ENCODE measurements around the gene RRAS.

The RRAS gene

DNA sequence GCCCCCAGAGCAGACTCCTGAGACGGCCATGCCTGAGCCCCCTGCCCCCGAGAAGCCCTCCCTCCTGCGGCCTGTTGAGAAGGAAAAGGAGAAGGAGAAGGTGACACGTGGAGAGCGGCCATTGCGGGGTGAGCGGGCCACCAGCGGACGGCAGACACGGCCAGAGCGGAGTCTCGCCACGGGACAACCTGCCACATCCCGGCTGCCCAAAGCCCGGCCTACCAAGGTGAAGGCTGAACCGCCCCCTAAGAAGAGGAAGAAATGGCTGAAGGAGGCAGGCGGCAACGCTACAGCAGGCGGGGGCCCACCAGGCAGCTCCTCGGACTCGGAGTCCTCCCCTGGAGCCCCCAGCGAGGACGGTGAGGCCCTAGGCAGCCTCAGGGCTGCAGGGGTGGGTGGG, 24.1 kb downstream of the RRAS start:
- Histone ChIP-seq H3K4me3 (ENCODE audit: low read length) (no peak overlapping the region), H3K36me3 (ENCODE audit: insufficient read depth, low read depth, low read length) (peaks cover 90% of the 10 kb centered on the region), H3K9ac (ENCODE audit: low read depth, low read length) (no peak overlapping the region), H3K9me3 (ENCODE audit: insufficient read depth, low read depth, low read length) (no peaks in the 10 kb centered on the region), H3K4me1 (ENCODE audit: insufficient read depth, low read length) (no peaks in the 10 kb centered on the region), H3K27ac (ENCODE audit: low read length) (no peak overlapping the region), H3K27me3 (ENCODE audit: insufficient read depth, low read length) (no peaks in the 10 kb centered on the region)

DNA sequence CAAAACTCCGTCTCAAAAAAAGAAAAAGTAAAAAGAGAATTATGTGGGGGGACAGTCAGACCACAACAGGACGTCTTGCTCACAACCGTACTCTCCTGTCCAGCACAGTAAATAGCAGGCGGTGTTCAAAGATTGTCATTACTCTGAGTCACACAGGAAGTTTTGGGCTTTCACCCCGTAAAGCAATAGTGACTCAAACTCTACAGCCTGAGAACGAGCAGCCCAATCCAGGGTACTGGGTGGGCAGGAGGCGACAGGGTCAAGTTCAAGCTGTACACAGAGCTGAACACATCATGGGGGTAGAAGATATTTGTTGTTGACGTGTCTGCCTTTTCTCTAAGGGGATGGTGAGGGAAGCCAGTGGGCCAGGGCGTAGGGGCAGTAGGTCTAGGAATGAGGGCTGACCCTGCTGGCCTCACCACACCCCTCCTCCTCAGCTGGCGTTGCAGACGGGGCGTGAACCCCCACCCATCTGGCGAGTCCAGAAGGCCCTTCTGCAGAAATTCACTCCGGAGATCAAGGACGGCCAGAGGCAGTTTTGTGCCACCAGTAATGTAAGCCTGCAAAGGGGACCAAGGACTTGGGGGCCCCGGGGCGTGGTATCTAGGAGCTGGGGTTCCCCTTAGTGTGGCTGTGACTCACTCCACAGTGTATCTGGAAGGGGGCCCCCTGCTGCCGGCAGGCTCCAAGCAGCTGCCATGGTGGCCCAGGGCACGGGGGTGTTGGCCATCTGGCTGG, 25.7 kb downstream of the RRAS start:
- H3K9ac ChIP-seq (ENCODE audit: low read depth, low read length), result no peak overlapping the region
- no peak overlapping the region for H3K27ac ChIP-seq (ENCODE audit: low read length)
- H3K4me3 ChIP-seq (ENCODE audit: low read length), result no peak overlapping the region
- H3K27me3 ChIP-seq (ENCODE audit: insufficient read depth, low read length), result no peaks in the 10 kb centered on the region
- H3K4me1 ChIP-seq (ENCODE audit: insufficient read depth, low read length), result no peaks in the 10 kb centered on the region
- no peaks in the 10 kb centered on the region for H3K9me3 ChIP-seq (ENCODE audit: insufficient read depth, low read depth, low read length)
- H3K36me3 ChIP-seq (ENCODE audit: insufficient read depth, low read depth, low read length), result peaks cover 87% of the 10 kb centered on the region

DNA sequence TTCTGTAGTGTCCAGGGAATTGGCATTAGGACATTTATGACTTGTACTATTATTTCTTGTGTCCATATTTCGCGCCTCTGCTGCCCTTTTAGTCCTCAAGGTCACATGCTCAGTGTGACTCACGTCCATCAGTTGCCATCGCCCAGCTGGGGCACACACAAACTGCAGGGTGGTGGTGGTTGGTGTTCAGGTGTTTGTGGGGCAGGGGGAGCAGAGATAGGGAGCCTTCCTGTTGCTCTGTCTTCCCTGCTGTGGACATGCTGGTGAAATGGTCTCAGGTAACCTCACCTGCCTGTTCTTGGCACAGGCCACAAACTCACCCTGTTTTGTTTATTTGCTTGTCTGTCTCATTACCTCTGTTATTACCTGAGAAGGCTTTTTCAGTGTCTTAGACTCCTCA, 26.6 kb downstream of the RRAS start:
- Histone ChIP-seq H3K36me3 (ENCODE audit: insufficient read depth, low read depth, low read length) (peaks cover 88% of the 10 kb centered on the region), H3K9ac (ENCODE audit: low read depth, low read length) (no peak overlapping the region), H3K4me1 (ENCODE audit: insufficient read depth, low read length) (no peaks in the 10 kb centered on the region), H3K4me3 (ENCODE audit: low read length) (no peak overlapping the region), H3K27me3 (ENCODE audit: insufficient read depth, low read length) (no peaks in the 10 kb centered on the region), H3K9me3 (ENCODE audit: insufficient read depth, low read depth, low read length) (no peaks in the 10 kb centered on the region), H3K27ac (ENCODE audit: low read length) (no peak overlapping the region)

DNA sequence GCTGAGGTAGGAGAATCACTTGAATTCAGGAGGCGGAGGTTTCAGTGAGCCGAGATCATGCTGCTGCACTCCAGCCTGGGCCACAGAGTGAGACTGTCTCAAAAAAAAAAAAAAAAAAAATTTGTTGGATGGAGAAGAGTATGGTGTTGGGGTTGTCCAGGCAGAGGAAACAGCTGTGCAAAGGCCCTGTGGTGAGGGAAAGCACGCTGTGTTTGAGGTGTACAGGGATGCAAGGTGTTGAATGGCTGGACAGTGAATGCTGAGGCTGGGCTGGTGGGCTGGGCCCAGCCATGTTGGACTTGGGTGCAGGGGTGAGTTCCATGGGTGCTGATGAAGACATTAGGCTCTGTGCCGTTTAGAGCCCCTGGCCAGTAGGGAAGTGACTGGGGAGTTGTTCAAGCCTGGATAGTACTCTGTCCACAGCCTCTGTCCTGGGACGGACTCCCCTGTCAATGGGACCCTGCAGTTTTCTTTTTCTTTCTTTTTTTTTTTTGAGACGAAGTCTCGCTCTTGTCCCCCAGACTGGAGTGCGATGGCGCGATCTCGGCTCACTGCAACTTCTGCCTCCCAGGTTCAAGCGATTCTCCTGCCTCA, 30.3 kb downstream of the RRAS start:
- no peaks in the 10 kb centered on the region for H3K4me1 ChIP-seq (ENCODE audit: insufficient read depth, low read length)
- no peak overlapping the region for H3K4me3 ChIP-seq (ENCODE audit: low read length)
- H3K9ac ChIP-seq (ENCODE audit: low read depth, low read length), result no peak overlapping the region
- no peak overlapping the region for H3K27ac ChIP-seq (ENCODE audit: low read length)
- peaks cover 85% of the 10 kb centered on the region for H3K36me3 ChIP-seq (ENCODE audit: insufficient read depth, low read depth, low read length)
- H3K27me3 ChIP-seq (ENCODE audit: insufficient read depth, low read length), result no peaks in the 10 kb centered on the region
- H3K9me3 ChIP-seq (ENCODE audit: insufficient read depth, low read depth, low read length), result no peaks in the 10 kb centered on the region

DNA sequence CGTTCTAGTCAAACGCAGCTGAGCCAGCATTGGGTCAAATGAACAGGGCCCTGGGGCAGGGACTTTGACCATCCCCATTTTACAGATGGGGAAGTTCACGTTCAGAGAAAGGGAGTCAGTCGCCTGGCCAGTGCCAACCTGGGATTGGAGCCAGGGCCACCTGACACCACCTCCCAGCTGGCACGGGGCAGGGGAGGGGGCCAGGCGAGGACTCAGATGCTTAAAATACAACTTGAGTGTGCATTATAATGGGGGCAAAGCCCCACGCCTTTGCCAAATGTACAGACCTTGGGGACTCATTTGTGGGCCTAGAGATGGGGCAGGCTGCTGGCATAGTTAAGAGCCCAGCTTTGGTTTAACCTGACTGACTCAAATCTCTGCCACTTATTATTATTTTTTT, 34.3 kb downstream of the RRAS start:
- H3K4me3 ChIP-seq (ENCODE audit: low read length), result no peak overlapping the region
- no peaks in the 10 kb centered on the region for H3K4me1 ChIP-seq (ENCODE audit: insufficient read depth, low read length)
- no peak overlapping the region for H3K9ac ChIP-seq (ENCODE audit: low read depth, low read length)
- H3K27ac ChIP-seq (ENCODE audit: low read length), result no peak overlapping the region
- H3K36me3 ChIP-seq (ENCODE audit: insufficient read depth, low read depth, low read length), result peaks cover 92% of the 10 kb centered on the region
- no peaks in the 10 kb centered on the region for H3K9me3 ChIP-seq (ENCODE audit: insufficient read depth, low read depth, low read length)
- no peaks in the 10 kb centered on the region for H3K27me3 ChIP-seq (ENCODE audit: insufficient read depth, low read length)

DNA sequence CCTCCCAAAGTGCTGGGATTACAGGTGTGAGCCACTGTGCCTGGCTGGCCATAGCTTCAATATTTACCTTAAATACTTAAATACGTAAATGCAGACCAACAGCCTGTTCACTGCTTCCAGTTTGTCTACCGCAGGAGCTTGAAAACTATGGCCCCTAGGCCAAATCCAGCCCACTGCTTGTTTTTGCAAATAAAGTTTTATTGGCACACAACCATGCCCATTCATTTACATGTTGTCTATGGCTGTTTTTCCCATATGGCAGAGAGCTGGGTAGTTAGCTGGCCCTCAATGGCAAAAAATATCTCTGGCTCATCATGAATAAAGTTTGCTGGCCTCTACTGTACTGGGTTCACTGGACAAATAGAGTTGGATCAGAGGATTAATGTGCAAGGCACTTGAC, 37.1 kb downstream of the RRAS start:
- Histone ChIP-seq H3K36me3 (ENCODE audit: insufficient read depth, low read depth, low read length) (peaks cover 93% of the 10 kb centered on the region), H3K9me3 (ENCODE audit: insufficient read depth, low read depth, low read length) (no peaks in the 10 kb centered on the region), H3K27me3 (ENCODE audit: insufficient read depth, low read length) (no peaks in the 10 kb centered on the region), H3K4me1 (ENCODE audit: insufficient read depth, low read length) (no peaks in the 10 kb centered on the region), H3K27ac (ENCODE audit: low read length) (no peak overlapping the region), H3K9ac (ENCODE audit: low read depth, low read length) (no peak overlapping the region), H3K4me3 (ENCODE audit: low read length) (no peak overlapping the region)

DNA sequence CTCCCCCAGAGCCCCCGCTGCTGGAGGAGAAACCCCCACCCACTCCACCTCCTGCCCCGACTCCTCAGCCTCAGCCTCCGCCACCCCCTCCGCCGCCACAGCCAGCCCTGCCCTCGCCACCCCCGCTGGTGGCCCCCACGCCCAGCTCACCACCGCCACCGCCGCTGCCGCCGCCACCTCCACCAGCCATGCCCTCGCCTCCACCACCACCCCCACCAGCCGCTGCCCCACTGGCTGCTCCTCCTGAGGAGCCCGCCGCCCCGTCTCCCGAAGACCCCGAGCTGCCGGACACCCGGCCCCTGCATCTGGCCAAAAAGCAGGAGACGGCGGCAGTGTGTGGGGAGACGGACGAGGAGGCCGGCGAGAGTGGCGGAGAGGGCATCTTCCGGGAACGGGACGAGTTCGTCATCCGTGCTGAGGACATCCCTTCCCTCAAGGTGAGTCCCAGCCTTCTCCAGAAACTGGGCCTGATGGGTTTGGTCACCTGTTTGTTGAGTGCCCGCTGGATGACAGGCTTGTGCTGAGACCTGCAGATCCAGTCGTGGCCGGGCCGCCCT, 38.4 kb downstream of the RRAS start:
- Histone ChIP-seq H3K9me3 (ENCODE audit: insufficient read depth, low read depth, low read length) (no peaks in the 10 kb centered on the region), H3K27me3 (ENCODE audit: insufficient read depth, low read length) (no peaks in the 10 kb centered on the region), H3K4me1 (ENCODE audit: insufficient read depth, low read length) (no peaks in the 10 kb centered on the region), H3K27ac (ENCODE audit: low read length) (no peak overlapping the region), H3K36me3 (ENCODE audit: insufficient read depth, low read depth, low read length) (peaks cover 90% of the 10 kb centered on the region), H3K4me3 (ENCODE audit: low read length) (no peak overlapping the region), H3K9ac (ENCODE audit: low read depth, low read length) (no peak overlapping the region)

DNA sequence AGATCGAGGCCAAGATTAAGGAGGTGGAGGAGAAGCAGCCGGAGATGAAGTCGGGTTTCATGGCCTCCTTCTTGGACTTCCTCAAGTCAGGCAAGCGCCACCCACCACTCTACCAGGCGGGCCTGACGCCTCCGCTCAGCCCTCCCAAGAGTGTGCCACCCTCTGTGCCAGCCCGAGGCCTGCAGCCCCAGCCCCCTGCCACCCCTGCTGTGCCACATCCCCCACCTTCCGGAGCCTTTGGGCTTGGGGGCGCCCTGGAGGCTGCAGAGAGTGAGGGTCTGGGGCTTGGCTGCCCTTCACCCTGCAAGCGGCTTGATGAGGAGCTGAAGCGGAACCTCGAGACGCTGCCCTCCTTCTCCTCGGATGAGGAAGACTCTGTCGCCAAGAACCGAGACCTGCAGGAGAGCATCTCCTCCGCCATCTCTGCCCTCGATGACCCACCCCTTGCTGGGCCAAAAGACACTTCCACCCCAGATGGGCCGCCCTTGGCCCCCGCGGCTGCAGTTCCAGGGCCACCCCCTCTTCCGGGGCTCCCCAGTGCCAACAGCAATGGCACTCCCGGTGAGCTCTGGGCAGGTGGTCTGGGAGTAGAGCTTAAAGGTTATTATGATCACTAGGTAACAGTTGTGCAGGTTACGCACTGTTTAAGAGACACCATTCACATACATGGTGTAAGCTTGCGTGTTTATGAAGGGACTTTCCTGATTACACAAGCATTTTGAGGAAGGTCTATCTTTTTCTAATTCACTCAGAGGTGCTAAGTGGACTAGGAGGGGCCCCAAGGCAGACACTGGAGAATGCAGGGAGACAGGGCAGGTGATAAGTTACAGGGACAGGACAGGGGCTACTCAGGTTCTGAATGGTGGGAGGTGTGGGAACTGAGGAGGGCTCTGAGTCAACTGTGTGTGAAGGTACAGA, 40.3 kb downstream of the RRAS start:
- Histone ChIP-seq H3K36me3 (ENCODE audit: insufficient read depth, low read depth, low read length) (peaks cover 86% of the 10 kb centered on the region), H3K27ac (ENCODE audit: low read length) (no peak overlapping the region), H3K27me3 (ENCODE audit: insufficient read depth, low read length) (no peaks in the 10 kb centered on the region), H3K4me1 (ENCODE audit: insufficient read depth, low read length) (no peaks in the 10 kb centered on the region), H3K9ac (ENCODE audit: low read depth, low read length) (no peak overlapping the region), H3K9me3 (ENCODE audit: insufficient read depth, low read depth, low read length) (no peaks in the 10 kb centered on the region), H3K4me3 (ENCODE audit: low read length) (no peak overlapping the region)

DNA sequence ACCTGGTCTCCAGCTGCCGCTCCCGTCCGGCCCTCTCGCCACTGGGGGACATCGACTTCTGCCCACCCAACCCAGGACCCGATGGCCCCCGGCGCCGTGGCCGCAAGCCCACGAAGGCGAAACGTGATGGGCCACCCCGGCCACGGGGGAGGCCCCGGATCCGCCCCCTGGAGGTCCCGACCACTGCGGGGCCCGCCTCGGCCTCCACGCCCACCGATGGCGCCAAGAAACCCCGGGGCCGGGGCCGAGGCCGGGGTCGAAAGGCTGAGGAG, 42.3 kb downstream of the RRAS start:
- Histone ChIP-seq H3K4me3 (ENCODE audit: low read length) (no peak overlapping the region), H3K27me3 (ENCODE audit: insufficient read depth, low read length) (no peaks in the 10 kb centered on the region), H3K4me1 (ENCODE audit: insufficient read depth, low read length) (peaks cover 5% of the 10 kb centered on the region; the same call in 1 of the 2 replicates), H3K9me3 (ENCODE audit: insufficient read depth, low read depth, low read length) (no peaks in the 10 kb centered on the region), H3K36me3 (ENCODE audit: insufficient read depth, low read depth, low read length) (peaks cover 77% of the 10 kb centered on the region), H3K9ac (ENCODE audit: low read depth, low read length) (no peak overlapping the region), H3K27ac (ENCODE audit: low read length) (no peak overlapping the region)

DNA sequence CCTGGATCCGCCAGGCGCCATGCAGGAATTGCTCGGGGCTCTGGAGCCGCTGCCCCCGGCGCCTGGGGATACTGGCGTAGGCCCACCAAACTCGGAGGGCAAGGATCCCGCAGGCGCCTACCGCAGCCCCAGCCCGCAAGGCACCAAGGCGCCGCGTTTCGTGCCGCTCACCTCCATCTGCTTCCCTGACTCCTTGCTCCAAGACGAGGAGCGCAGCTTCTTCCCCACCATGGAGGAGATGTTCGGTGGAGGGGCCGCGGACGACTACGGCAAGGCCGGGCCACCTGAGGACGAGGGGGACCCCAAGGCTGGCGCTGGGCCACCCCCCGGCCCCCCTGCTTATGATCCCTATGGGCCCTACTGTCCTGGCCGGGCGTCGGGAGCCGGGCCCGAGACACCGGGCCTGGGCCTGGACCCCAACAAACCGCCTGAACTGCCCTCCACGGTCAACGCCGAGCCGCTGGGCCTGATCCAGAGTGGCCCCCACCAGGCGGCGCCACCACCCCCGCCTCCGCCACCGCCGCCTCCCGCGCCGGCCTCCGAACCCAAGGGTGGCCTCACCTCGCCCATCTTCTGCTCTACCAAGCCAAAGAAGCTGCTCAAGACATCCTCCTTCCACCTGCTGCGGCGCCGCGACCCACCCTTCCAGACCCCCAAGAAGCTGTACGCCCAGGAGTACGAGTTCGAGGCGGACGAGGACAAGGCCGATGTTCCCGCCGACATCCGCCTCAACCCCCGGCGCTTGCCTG, 42.8 kb downstream of the RRAS start:
- H3K27ac ChIP-seq (ENCODE audit: low read length), result no peak overlapping the region
- no peak overlapping the region for H3K4me3 ChIP-seq (ENCODE audit: low read length)
- H3K36me3 ChIP-seq (ENCODE audit: insufficient read depth, low read depth, low read length), result peaks cover 72% of the 10 kb centered on the region
- peaks cover 5% of the 10 kb centered on the region; the same call in 1 of the 2 replicates for H3K4me1 ChIP-seq (ENCODE audit: insufficient read depth, low read length)
- H3K9ac ChIP-seq (ENCODE audit: low read depth, low read length), result no peak overlapping the region
- no peaks in the 10 kb centered on the region for H3K27me3 ChIP-seq (ENCODE audit: insufficient read depth, low read length)
- no peaks in the 10 kb centered on the region for H3K9me3 ChIP-seq (ENCODE audit: insufficient read depth, low read depth, low read length)

DNA sequence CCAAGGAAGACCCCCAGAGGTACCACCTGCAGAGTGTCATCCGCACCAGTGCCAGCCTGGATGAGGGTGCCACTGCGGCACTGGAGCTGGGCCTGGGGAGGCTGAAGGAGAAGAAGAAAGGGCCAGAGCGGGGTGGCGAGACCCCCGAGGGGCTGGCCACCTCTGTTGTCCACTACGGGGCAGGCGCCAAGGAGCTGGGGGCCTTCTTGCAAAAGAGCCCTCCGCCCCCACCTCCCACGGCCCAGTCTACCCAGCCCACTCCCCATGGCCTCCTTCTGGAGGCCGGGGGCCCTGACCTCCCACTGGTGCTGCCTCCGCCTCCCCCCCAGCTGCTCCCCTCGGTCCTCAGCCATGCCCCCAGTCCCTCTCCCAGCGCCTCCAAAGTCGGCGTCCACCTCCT, 43.5 kb downstream of the RRAS start:
- peaks cover 66% of the 10 kb centered on the region for H3K36me3 ChIP-seq (ENCODE audit: insufficient read depth, low read depth, low read length)

More for the DNA sequence above, 43.5 kb downstream of the RRAS start:
- peaks cover 5% of the 10 kb centered on the region; the same call in 1 of the 2 replicates for H3K4me1 ChIP-seq (ENCODE audit: insufficient read depth, low read length)
- no peak overlapping the region for H3K27ac ChIP-seq (ENCODE audit: low read length)
- no peak overlapping the region for H3K4me3 ChIP-seq (ENCODE audit: low read length)
- no peaks in the 10 kb centered on the region for H3K27me3 ChIP-seq (ENCODE audit: insufficient read depth, low read length)
- H3K9me3 ChIP-seq (ENCODE audit: insufficient read depth, low read depth, low read length), result no peaks in the 10 kb centered on the region
- H3K9ac ChIP-seq (ENCODE audit: low read depth, low read length), result no peak overlapping the region

All from iPS-20b (cell line).